ENCODE results near the gene RFC3. TPM values are rescaled to one million over a fixed set of nuclear protein-coding genes. Genes with fewer than 3 reads are reported as not detected.

Gene RFC3
- total and polyA plus RNA-seq, 2 of the 13 experiments (the other 11 are each of a cell fraction or from before 2014, with no cell fraction given): 16.0 to 55.7 TPM

GRCh38 chr13:33782631-33783030 lies 35.3 kb upstream of the RFC3 start:
- ATAC-seq: no peak
- TF ChIP-seq EEA1 (CRISPR knock-in tag; IDR thresholded peaks at IDR 0.05; ENCODE audit: borderline replicate concordance) (no peak), ONECUT2 (CRISPR knock-in tag; IDR thresholded peaks at IDR 0.05) (no peak), ZBTB21 (CRISPR knock-in tag; IDR thresholded peaks at IDR 0.05) (no peak), DMAP1 (CRISPR knock-in tag; IDR thresholded peaks at IDR 0.05) (no peak), NFE2 (CRISPR knock-in tag; IDR thresholded peaks at IDR 0.05) (no peak), HOXD1 (CRISPR knock-in tag; IDR thresholded peaks at IDR 0.05) (no peak), ZSCAN12 (CRISPR knock-in tag; IDR thresholded peaks at IDR 0.05) (no peak), IRF9 (CRISPR knock-in tag; IDR thresholded peaks at IDR 0.05; ENCODE audit: borderline replicate concordance) (no peak), ZFYVE20 (CRISPR knock-in tag; IDR thresholded peaks at IDR 0.05; ENCODE audit: borderline replicate concordance, low read depth) (no peak), ATF6 (CRISPR knock-in tag; conservative IDR thresholded peaks at IDR 0.05) (no peak), TCF7 (IDR thresholded peaks at IDR 0.05; ENCODE audit: low read depth) (no peak)
- TF ChIP-seq, protein P1, sequence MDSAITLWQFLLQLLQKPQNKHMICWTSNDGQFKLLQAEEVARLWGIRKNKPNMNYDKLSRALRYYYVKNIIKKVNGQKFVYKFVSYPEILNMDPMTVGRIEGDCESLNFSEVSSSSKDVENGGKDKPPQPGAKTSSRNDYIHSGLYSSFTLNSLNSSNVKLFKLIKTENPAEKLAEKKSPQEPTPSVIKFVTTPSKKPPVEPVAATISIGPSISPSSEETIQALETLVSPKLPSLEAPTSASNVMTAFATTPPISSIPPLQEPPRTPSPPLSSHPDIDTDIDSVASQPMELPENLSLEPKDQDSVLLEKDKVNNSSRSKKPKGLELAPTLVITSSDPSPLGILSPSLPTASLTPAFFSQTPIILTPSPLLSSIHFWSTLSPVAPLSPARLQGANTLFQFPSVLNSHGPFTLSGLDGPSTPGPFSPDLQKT (CRISPR knock-in tag; IDR thresholded peaks at IDR 0.05; ENCODE audit: borderline replicate concordance): no peak
- TF ChIP-seq, protein P2, sequence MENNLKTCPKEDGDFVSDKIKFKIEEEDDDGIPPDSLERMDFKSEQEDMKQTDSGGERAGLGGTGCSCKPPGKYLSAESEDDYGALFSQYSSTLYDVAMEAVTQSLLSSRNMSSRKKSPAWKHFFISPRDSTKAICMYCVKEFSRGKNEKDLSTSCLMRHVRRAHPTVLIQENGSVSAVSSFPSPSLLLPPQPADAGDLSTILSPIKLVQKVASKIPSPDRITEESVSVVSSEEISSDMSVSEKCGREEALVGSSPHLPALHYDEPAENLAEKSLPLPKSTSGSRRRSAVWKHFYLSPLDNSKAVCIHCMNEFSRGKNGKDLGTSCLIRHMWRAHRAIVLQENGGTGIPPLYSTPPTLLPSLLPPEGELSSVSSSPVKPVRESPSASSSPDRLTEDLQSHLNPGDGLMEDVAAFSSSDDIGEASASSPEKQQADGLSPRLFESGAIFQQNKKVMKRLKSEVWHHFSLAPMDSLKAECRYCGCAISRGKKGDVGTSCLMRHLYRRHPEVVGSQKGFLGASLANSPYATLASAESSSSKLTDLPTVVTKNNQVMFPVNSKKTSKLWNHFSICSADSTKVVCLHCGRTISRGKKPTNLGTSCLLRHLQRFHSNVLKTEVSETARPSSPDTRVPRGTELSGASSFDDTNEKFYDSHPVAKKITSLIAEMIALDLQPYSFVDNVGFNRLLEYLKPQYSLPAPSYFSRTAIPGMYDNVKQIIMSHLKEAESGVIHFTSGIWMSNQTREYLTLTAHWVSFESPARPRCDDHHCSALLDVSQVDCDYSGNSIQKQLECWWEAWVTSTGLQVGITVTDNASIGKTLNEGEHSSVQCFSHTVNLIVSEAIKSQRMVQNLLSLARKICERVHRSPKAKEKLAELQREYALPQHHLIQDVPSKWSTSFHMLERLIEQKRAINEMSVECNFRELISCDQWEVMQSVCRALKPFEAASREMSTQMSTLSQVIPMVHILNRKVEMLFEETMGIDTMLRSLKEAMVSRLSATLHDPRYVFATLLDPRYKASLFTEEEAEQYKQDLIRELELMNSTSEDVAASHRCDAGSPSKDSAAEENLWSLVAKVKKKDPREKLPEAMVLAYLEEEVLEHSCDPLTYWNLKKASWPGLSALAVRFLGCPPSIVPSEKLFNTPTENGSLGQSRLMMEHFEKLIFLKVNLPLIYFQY (CRISPR knock-in tag; IDR thresholded peaks at IDR 0.05; ENCODE audit: borderline replicate concordance): no peak
- no peaks in the 10 kb centered on the region for H4K20me1 ChIP-seq (ENCODE audit: insufficient read depth, low read length)
- DNase-seq (ENCODE audit: low spot score): no peak
- CTCF ChIA-PET (ENCODE audit: low intra/inter-chr PET ratio, low total read pairs): no interaction called here
- intact Hi-C loops (cut with micrococcal nuclease; ENCODE audit: unreplicated experiment): no loop called here
- H3K27me3 ChIP-seq (ENCODE audit: control insufficient read depth in 1 of 2, insufficient read depth in 2 of 2, low read length in 2 of 2): peaks cover 0 to 4% of the 10 kb centered on the region in 2 experiments; a peak in 1 of 5 replicates
- H3K27ac ChIP-seq (ENCODE audit: extremely low read length, insufficient read depth, low read length): no peak overlapping the region
- peaks cover 6% of the 10 kb centered on the region; the same call in 1 of the 2 replicates for H3K4me1 ChIP-seq (ENCODE audit: insufficient read depth, low read length)
- no peaks in the 10 kb centered on the region for H3K36me3 ChIP-seq (replicated peaks in 1 of 2; ENCODE audit: control insufficient read depth in 1 of 2, insufficient read depth in 2 of 2, low read length in 2 of 2)
- no peak overlapping the region for H3K4me2 ChIP-seq (ENCODE audit: low read depth, low read length)
- FAIRE-seq: no peak
- H3K9me3 ChIP-seq (ENCODE audit: low read length): no peaks in the 10 kb centered on the region
- H2AFZ ChIP-seq (ENCODE audit: low read length): no peak overlapping the region
- H3K9ac ChIP-seq (ENCODE audit: insufficient read depth, low read depth, low read length): no peak overlapping the region
- no peak overlapping the region for H3K4me3 ChIP-seq (replicated peaks in 1 of 3; ENCODE audit: insufficient read depth in 1 of 3, low read depth in 2 of 3, low read length in 3 of 3)
- POLR2A ChIA-PET: no interaction called here
- no TSS peak for BruUV-seq (replicated peaks)
- 66% methylated on average over 4 of the region's 4 CpGs for WGBS (ENCODE audit: low lambda C conversion rate)
- no peaks in the 10 kb centered on the region for H3K79me2 ChIP-seq (ENCODE audit: insufficient read depth, low read length)
- in situ Hi-C loops (cut with HindIII; ENCODE audit: extremely low pct_ligation_motif_present, low pct_unique_long_range_greater_than_20kb): loop anchor here (25.0 kb wide), 1 partner anchor 1380 kb away; no protein-coding TSS in a partner anchor
